Fibroblast of lung (primary cell): Measurements from ENCODE around the gene COL4A6. TPM values are rescaled to one million over a fixed set of nuclear protein-coding genes. Genes with fewer than 3 reads are reported as not detected.

Source experiments
- DNase-seq, 2 donors: peaks; one replicate each; pipeline versions ENCODE4 v3.0.0 to v3.0.0-alpha.2; 2010; ENCODE audit warnings: low read depth in 2 of 2
- H2AFZ ChIP-seq: 2 replicates; pipeline ENCODE4 v1.5.1; 2012; ENCODE audit warnings: low read length, control low read depth, inconsistent platforms
- H3K27ac ChIP-seq: 2 replicates; pipeline ENCODE4 v1.5.1; 2011; ENCODE audit warnings: low read length, control low read depth; ENCODE audit not compliant: insufficient read depth
- H3K27me3 ChIP-seq: 2 replicates; pipeline ENCODE4 v1.5.1; 2011; ENCODE audit warnings: mild to moderate bottlenecking, low read length; ENCODE audit not compliant: control insufficient read depth, insufficient read depth
- H3K36me3 ChIP-seq: 2 replicates; pipeline ENCODE4 v1.5.1; 2011; ENCODE audit warnings: low read length; ENCODE audit not compliant: control insufficient read depth, insufficient read depth
- H3K4me1 ChIP-seq: 2 replicates; pipeline ENCODE4 v1.5.1; 2011; ENCODE audit warnings: low read length; ENCODE audit not compliant: control insufficient read depth, insufficient read depth; ENCODE audit errors: extremely low read depth
- H3K4me2 ChIP-seq: 2 replicates; pipeline ENCODE4 v1.5.1; 2011; ENCODE audit warnings: low read length, control low read depth; ENCODE audit not compliant: insufficient read depth; ENCODE audit errors: extremely low read depth
- H3K4me3 ChIP-seq, 4 experiments: fragments of 200-600 bp in 1 of 4; sonication (generic) in 1 of 4; replicated peaks in 1 of 4; 2 replicates each; pipeline ENCODE4 v1.5.1; 2011 to 2016; ENCODE audit warnings: low read length in 4 of 4, low read depth in 3 of 4, mild to moderate bottlenecking in 3 of 4, control low read depth in 2 of 4, inconsistent platforms in 1 of 4, mixed read lengths in 1 of 4; ENCODE audit not compliant: insufficient read depth in 1 of 4; ENCODE audit errors: control extremely low read depth in 1 of 4
- H3K79me2 ChIP-seq: 2 replicates; pipeline ENCODE4 v1.5.1; 2012; ENCODE audit warnings: mild to moderate bottlenecking, low read length, inconsistent platforms; ENCODE audit not compliant: control insufficient read depth, insufficient read depth
- H3K9ac ChIP-seq: 2 replicates; pipeline ENCODE4 v1.5.1; 2011; ENCODE audit warnings: mild to moderate bottlenecking, low read length, control low read depth; ENCODE audit not compliant: insufficient read depth
- H3K9me3 ChIP-seq: 2 replicates; pipeline ENCODE4 v1.5.1; 2012; ENCODE audit warnings: low read depth, low read length; ENCODE audit not compliant: control insufficient read depth, insufficient read depth
- H4K20me1 ChIP-seq: 2 replicates; pipeline ENCODE4 v1.5.1; 2011; ENCODE audit warnings: low read length; ENCODE audit not compliant: control insufficient read depth, insufficient read depth; ENCODE audit errors: extremely low read depth
- EZH2 ChIP-seq: IDR thresholded peaks from 2 replicates; pipeline ENCODE4 v1.5.1; 2012; ENCODE audit warnings: low read length, control low read depth, mild to moderate bottlenecking; ENCODE audit errors: missing control alignments
- polyA plus RNA-seq, 2 donors: library from polyadenylated mRNA; depleted of rRNA in 1 of 2; stranded (reverse) in 1 of 2; unstranded in 1 of 2; fragments of >200 nt; gene quantifications; 2 replicates each; pipeline ENCODE4 v1.2.1, GENCODE V29; 2011 to 2012; ENCODE audit warnings: missing spikeins in 1 of 2
- total RNA-seq: library from RNA; depleted of rRNA; stranded (reverse); fragments of >200 nt; gene quantifications from 2 replicates; pipeline ENCODE4 v1.2.1, GENCODE V29; 2014
- TF ChIP-seq, protein P1 (sequence below), 2 donors: IDR thresholded peaks in 1 of 2; conservative IDR thresholded peaks in 1 of 2; 1 replicate in 1 of 2; 2 replicates in 1 of 2; pipeline ENCODE4 v1.5.1; 2011 to 2012; ENCODE audit warnings: low read length in 2 of 2, control low read depth in 1 of 2, inconsistent platforms in 1 of 2, low read depth in 1 of 2, mild to moderate bottlenecking in 1 of 2

Gene COL4A6
- total and polyA plus RNA-seq, 2 donors (not counting 1 experiment from before 2014, with no cell fraction given): 0.15 to 3.5 TPM

- no peak for TF ChIP-seq EZH2
- TF ChIP-seq, protein P1, sequence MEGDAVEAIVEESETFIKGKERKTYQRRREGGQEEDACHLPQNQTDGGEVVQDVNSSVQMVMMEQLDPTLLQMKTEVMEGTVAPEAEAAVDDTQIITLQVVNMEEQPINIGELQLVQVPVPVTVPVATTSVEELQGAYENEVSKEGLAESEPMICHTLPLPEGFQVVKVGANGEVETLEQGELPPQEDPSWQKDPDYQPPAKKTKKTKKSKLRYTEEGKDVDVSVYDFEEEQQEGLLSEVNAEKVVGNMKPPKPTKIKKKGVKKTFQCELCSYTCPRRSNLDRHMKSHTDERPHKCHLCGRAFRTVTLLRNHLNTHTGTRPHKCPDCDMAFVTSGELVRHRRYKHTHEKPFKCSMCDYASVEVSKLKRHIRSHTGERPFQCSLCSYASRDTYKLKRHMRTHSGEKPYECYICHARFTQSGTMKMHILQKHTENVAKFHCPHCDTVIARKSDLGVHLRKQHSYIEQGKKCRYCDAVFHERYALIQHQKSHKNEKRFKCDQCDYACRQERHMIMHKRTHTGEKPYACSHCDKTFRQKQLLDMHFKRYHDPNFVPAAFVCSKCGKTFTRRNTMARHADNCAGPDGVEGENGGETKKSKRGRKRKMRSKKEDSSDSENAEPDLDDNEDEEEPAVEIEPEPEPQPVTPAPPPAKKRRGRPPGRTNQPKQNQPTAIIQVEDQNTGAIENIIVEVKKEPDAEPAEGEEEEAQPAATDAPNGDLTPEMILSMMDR (conservative IDR thresholded peaks at IDR 0.05 in 1 of 2, IDR thresholded peaks at IDR 0.05 in 1 of 2; ENCODE audit: low read depth in 1 of 2, low read length in 2 of 2): no peak
- Histone ChIP-seq H4K20me1 (no peaks in the 10 kb centered on the region), H3K27me3 (no peaks in the 10 kb centered on the region), H3K27ac (no peak overlapping the region), H3K9me3 (no peaks in the 10 kb centered on the region), H3K36me3 (no peaks in the 10 kb centered on the region), H2AFZ (no peak overlapping the region), H3K4me1 (no peaks in the 10 kb centered on the region), H3K4me3 (no peak overlapping the region), H3K79me2 (no peaks in the 10 kb centered on the region), H3K9ac (no peak overlapping the region), H3K4me2 (no peak overlapping the region)
- DNase-seq: peak in 1 of 2 donors; percentile 3
Measured at GRCh38 chrX:108216405-108216804, 221.8 kb downstream of the COL4A6 start.

DNA sequence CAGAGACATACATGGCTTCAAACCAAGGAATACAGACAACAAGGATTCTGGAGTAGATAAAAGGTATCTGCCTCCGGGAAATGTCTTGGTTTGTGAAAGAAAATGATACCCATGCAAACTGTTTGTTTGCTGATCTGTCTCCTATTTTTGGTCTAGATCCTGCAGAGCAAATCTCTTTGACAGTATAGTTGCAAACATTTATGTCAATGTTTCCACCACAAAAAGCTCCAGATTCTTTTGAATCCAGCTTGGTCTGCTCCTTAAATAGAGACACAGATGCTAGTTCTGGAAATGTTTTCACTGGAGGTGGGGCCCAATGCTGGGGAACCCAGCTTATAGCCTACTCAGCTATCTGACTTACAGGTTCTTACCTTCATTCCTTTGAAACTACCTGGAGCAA is 226.9 kb downstream of the COL4A6 start:
- Histone ChIP-seq H3K27me3 (no peaks in the 10 kb centered on the region), H3K9me3 (no peaks in the 10 kb centered on the region), H3K4me3 (no peak overlapping the region), H2AFZ (no peak overlapping the region), H3K79me2 (no peaks in the 10 kb centered on the region), H4K20me1 (no peaks in the 10 kb centered on the region), H3K36me3 (no peaks in the 10 kb centered on the region), H3K27ac (no peak overlapping the region), H3K9ac (no peak overlapping the region), H3K4me1 (no peaks in the 10 kb centered on the region), H3K4me2 (no peak overlapping the region)
- no peak for TF ChIP-seq EZH2
- TF ChIP-seq, protein P1 (conservative IDR thresholded peaks at IDR 0.05 in 1 of 2, IDR thresholded peaks at IDR 0.05 in 1 of 2; ENCODE audit: low read depth in 1 of 2, low read length in 2 of 2): no peak
- no peak for DNase-seq

GRCh38 chrX:108209006-108209554 is 229.1 kb downstream of the COL4A6 start:
- no peak for DNase-seq

More at GRCh38 chrX:108209006-108209554, 229.1 kb downstream of the COL4A6 start:
- no peaks in the 10 kb centered on the region for H3K36me3 ChIP-seq
- H3K9ac ChIP-seq: no peak overlapping the region
- no peaks in the 10 kb centered on the region for H4K20me1 ChIP-seq
- no peaks in the 10 kb centered on the region for H3K4me1 ChIP-seq
- H3K4me2 ChIP-seq: no peak overlapping the region
- TF ChIP-seq EZH2: no peak
- TF ChIP-seq, protein P1 (conservative IDR thresholded peaks at IDR 0.05 in 1 of 2, IDR thresholded peaks at IDR 0.05 in 1 of 2; ENCODE audit: low read depth in 1 of 2, low read length in 2 of 2): no peak
- H3K27ac ChIP-seq: no peak overlapping the region
- H3K27me3 ChIP-seq: no peaks in the 10 kb centered on the region
- no peak overlapping the region for H2AFZ ChIP-seq
- no peaks in the 10 kb centered on the region for H3K9me3 ChIP-seq
- H3K4me3 ChIP-seq: no peak overlapping the region
- H3K79me2 ChIP-seq: no peaks in the 10 kb centered on the region
